ENCODE measurements around the gene ZNF219. TPM values are rescaled to one million over a fixed set of nuclear protein-coding genes. Genes with fewer than 3 reads are reported as not detected.

The ZNF219 gene
- total and polyA plus RNA-seq, 2 of the 13 experiments (the other 11 are each of a cell fraction or from before 2014, with no cell fraction given), result 34.5 to 36.6 TPM

- CTCF ChIA-PET (ENCODE audit: low intra/inter-chr PET ratio, low total read pairs), result no interaction called here
- no peak for FAIRE-seq
Observed at GRCh38 chr14:21123429-21123828, 25.0 kb upstream of the ZNF219 start.

More at GRCh38 chr14:21123429-21123828, 25.0 kb upstream of the ZNF219 start:
- Histone ChIP-seq H4K20me1 (ENCODE audit: insufficient read depth, low read length) (no peaks in the 10 kb centered on the region), H3K27me3 (ENCODE audit: control insufficient read depth in 1 of 2, insufficient read depth in 2 of 2, low read length in 2 of 2) (no peaks in the 10 kb centered on the region), H3K9me3 (ENCODE audit: low read length) (no peaks in the 10 kb centered on the region), H3K36me3 (replicated peaks in 1 of 2; ENCODE audit: control insufficient read depth in 1 of 2, insufficient read depth in 2 of 2, low read length in 2 of 2) (no peaks in the 10 kb centered on the region), H3K79me2 (ENCODE audit: insufficient read depth, low read length) (no peaks in the 10 kb centered on the region), H3K4me1 (ENCODE audit: insufficient read depth, low read length) (peaks cover 14% of the 10 kb centered on the region; the same call in 1 of the 2 replicates), H3K27ac (ENCODE audit: extremely low read length, insufficient read depth, low read length) (no peak overlapping the region), H3K4me2 (ENCODE audit: low read depth, low read length) (no peak overlapping the region), H3K9ac (ENCODE audit: insufficient read depth, low read depth, low read length) (no peak overlapping the region), H3K4me3 (replicated peaks in 1 of 3; ENCODE audit: insufficient read depth in 1 of 3, low read depth in 2 of 3, low read length in 3 of 3) (no peak overlapping the region), H2AFZ (ENCODE audit: low read length) (no peak overlapping the region)
- intact Hi-C loops (cut with micrococcal nuclease; ENCODE audit: unreplicated experiment) (no loop called here), in situ Hi-C loops (cut with HindIII; ENCODE audit: extremely low pct_ligation_motif_present, low pct_unique_long_range_greater_than_20kb) (no loop called here)
- DNase-seq (ENCODE audit: low spot score) (peak; percentile 44), ATAC-seq (peak; percentile 59)
- WGBS (ENCODE audit: low lambda C conversion rate), result 6% methylated on average over 1 of the region's 1 CpG
- POLR2A ChIA-PET, result interaction anchor here (0.7 to 1.2 kb wide), 2 partner anchors 18 to 31 kb away, joined by 3 read pairs; no protein-coding TSS in a partner anchor
- TF ChIP-seq NCOR1 (IDR thresholded peaks at IDR 0.05; ENCODE audit: borderline replicate concordance, low read length) (peak; percentile 45; the same call in 1 of the 2 replicates), ZNF558 (CRISPR knock-in tag; IDR thresholded peaks at IDR 0.05; ENCODE audit: borderline replicate concordance) (no peak), SNRNP70 (IDR thresholded peaks at IDR 0.05; ENCODE audit: low read depth, low read length) (no peak), NR2F6 (IDR thresholded peaks at IDR 0.05) (no peak), NR2F6 (CRISPR knock-in tag; IDR thresholded peaks at IDR 0.05) (no peak), NFATC3 (CRISPR knock-in tag; IDR thresholded peaks at IDR 0.05) (no peak), ARID5B (CRISPR knock-in tag; IDR thresholded peaks at IDR 0.05) (peak; percentile 45), RARA (CRISPR knock-in tag; IDR thresholded peaks at IDR 0.05) (peak; percentile 34; the same call in 1 of the 2 replicates), NKX3-1 (CRISPR knock-in tag; IDR thresholded peaks at IDR 0.05) (no peak), ZNF530 (CRISPR knock-in tag; IDR thresholded peaks at IDR 0.05; ENCODE audit: low read depth) (no peak), PRMT3 (CRISPR knock-in tag; IDR thresholded peaks at IDR 0.05; ENCODE audit: borderline replicate concordance, low read depth) (no peak), RAD51 (IDR thresholded peaks at IDR 0.05; ENCODE audit: borderline replicate concordance) (no peak), SOX6 (IDR thresholded peaks at IDR 0.05) (no peak), SOX6 (CRISPR knock-in tag; IDR thresholded peaks at IDR 0.05) (0 out of 2 replicates have a peak, but pooled peaks have one; percentile 9), ZBTB8A (CRISPR knock-in tag; IDR thresholded peaks at IDR 0.05; ENCODE audit: borderline replicate concordance, low read depth) (no peak), ZNF615 (CRISPR knock-in tag; IDR thresholded peaks at IDR 0.05; ENCODE audit: borderline replicate concordance) (no peak), HHEX (CRISPR knock-in tag; IDR thresholded peaks at IDR 0.05) (no peak), NR1H2 (CRISPR knock-in tag; IDR thresholded peaks at IDR 0.05; ENCODE audit: borderline replicate concordance, low read depth) (no peak), KAT8 (CRISPR knock-in tag; IDR thresholded peaks at IDR 0.05) (no peak), ZNF782 (CRISPR knock-in tag; IDR thresholded peaks at IDR 0.05; ENCODE audit: borderline replicate concordance) (no peak), HNF4A (CRISPR knock-in tag; IDR thresholded peaks at IDR 0.05) (peak; percentile 60)
- TF ChIP-seq, protein P1, sequence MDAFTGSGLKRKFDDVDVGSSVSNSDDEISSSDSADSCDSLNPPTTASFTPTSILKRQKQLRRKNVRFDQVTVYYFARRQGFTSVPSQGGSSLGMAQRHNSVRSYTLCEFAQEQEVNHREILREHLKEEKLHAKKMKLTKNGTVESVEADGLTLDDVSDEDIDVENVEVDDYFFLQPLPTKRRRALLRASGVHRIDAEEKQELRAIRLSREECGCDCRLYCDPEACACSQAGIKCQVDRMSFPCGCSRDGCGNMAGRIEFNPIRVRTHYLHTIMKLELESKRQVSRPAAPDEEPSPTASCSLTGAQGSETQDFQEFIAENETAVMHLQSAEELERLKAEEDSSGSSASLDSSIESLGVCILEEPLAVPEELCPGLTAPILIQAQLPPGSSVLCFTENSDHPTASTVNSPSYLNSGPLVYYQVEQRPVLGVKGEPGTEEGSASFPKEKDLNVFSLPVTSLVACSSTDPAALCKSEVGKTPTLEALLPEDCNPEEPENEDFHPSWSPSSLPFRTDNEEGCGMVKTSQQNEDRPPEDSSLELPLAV (CRISPR knock-in tag; conservative IDR thresholded peaks at IDR 0.05; ENCODE audit: low read depth), result no peak
- no TSS peak for BruUV-seq (replicated peaks)

Data from HepG2 (cell line).